HG03103 (cell line): ENCODE data around the gene LRCH1.
"Not testable (repeated sequence)": the region's sequence is repeated elsewhere in the genome, so short reads cannot be mapped to it uniquely, and the experiment has no call there.

ENCODE experiments used
- ATAC-seq: cut with Tn5 transposase; IDR thresholded peaks from one replicate; pipeline ENCODE4 v1.9.1; 2021; ENCODE audit warnings: low read depth; ENCODE audit not compliant: unreplicated experiment

The LRCH1 gene, protein sequence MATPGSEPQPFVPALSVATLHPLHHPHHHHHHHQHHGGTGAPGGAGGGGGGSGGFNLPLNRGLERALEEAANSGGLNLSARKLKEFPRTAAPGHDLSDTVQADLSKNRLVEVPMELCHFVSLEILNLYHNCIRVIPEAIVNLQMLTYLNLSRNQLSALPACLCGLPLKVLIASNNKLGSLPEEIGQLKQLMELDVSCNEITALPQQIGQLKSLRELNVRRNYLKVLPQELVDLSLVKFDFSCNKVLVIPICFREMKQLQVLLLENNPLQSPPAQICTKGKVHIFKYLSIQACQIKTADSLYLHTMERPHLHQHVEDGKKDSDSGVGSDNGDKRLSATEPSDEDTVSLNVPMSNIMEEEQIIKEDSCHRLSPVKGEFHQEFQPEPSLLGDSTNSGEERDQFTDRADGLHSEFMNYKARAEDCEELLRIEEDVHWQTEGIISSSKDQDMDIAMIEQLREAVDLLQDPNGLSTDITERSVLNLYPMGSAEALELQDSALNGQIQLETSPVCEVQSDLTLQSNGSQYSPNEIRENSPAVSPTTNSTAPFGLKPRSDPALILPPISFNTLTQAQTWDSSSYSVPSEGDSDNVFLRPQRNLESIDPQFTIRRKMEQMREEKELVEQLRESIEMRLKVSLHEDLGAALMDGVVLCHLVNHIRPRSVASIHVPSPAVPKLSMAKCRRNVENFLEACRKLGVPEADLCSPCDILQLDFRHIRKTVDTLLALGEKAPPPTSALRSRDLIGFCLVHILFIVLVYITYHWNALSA

DNA sequence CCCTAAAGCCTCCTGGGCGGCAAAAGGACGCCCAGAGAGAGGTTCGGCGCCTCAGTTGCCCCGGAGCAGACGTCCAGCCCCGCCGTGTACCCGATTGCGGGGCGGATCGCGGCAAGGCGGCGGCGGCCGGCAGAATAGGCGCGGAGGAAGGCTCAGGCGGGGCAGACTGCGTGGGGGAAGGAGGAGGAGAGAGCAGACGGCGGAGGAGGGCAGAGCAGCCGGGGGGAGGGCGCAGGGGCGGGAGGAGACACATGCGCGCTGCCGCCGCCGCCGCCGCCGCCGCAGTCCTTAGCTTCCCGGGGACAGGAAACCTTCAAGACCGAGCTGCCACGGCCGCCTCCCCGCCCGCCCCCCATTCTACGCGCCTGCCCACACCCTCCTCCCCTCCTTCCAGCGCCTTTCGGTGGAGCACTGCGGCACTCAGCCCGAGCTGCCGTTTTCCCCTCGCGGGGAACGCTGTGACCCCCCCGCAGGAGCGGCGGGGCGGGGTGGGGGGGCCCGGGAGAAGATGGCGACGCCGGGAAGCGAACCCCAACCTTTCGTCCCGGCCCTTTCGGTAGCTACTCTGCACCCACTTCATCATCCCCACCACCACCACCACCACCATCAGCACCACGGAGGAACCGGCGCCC, at the start of gene LRCH1:
Gene LRCH1 (plus strand): TSS at position 282 of the 632 bp plus-strand sequence. CDS start 227 bp downstream, at position 509.
- ATAC-seq: peak; percentile 50

DNA sequence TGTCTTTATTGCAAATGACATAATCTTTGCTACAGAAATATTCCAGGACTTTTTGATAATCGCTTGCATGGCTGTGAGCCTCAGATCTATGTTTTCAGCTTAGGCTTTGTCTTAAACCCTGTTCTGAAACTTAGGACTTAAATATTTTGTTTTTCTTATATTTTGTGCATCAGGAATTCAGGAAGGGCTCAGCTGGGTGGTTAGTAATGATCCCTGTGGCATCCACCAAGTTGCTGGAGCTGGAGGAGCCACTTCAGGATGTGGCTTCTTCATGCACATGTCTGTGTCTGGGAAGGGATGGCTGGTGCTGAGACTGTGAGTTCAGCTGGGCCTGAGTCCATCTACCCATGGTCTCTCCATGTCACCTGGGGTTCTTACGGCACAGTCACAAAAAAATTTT, 48.9 kb upstream of the LRCH1 start:
- no peak for ATAC-seq

DNA sequence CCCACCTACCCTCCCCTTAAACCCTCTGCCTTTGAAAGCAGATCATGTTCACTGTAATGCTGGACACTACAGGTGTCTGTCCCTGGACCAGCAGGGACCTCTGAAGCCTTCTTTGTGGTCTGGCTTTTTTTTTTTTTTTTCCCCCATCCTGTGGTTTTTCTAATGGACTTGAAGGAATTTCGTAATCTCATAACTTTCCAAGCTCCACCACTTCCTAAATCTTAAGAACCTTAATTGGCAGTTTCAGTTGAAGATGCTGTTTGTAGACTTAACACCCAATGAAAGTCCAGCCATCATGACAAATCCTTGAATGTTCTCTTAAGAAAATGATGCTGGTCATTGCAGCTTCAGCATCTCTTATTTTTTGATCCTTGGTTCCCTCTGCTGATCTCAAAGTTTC, 45.0 kb upstream of the LRCH1 start:
- ATAC-seq: no peak

DNA sequence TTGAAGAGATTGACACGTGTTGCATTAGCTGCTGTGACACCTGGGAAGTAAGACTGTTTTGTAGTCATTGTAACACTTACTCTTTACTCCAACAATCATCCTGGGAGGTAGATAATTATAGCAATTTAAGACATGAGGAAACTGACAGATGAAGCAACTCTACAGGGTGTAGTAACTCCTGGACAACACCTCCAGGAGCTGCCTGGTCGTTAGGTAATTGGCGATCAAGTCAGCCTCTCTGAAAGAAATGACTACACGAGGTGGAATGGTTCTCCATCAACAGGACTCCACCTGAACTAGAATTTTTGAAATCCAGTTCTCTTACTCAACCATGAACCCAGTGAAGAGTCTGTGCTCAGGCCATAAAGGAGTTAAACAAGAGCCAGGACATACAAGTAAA, 43.0 kb upstream of the LRCH1 start:
- no peak for ATAC-seq

GRCh38 chr13:46515803-46516202, 37.2 kb upstream of the LRCH1 start:
- no peak for ATAC-seq

DNA sequence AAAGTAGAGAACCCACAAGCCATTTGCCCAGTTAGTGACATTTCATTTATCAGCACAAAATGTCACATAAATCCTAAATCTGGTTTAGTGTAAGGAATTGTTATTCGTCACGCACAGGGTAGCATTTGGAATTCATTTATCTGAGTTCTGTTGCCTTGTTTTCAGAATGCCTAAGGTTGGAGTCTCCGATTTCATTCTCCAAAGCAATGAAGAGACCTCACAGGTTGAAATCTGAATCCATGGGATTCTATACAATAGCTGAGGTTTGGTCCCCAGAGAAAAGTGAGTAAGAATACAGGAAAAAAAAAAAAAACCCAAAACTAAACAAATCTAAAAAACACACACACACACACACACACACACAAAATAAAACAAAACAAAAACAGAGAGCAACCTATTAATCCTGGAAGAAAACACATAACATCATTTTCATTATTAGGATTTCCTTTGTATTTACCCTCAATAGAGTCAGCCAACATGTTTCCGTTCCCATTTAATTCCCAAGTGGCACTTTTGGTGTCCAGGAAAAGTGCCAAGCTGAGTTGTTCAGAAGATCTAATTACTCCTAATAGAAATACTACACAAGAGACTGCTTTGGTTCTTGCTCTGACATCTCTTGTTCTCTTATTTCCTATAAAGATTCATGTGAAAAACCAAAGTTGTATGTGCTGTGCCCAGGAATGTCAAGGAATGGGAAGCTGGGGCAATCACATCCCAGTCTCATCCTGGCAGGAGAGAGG, 36.2 kb upstream of the LRCH1 start:
- ATAC-seq: no peak

DNA sequence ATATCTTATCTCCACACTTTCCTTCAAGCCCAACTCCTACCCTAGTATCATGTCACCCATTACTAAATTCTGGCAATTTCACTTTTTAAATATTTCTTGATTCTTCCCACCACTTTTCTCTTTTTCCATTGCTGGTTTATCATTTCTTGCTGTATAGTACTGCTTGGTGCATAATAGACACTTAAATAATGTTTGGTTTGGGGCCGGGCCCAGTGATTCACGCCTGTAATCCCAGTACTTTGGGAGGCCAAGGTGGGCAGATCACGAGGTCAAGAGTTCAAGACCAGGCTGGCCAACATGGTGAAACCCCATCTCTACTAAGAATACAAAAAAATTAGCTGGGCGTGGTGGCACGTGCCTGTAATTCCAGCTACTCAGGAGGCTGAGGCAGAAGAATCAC, 35.2 kb upstream of the LRCH1 start:
- ATAC-seq: not testable (repeated sequence)

DNA sequence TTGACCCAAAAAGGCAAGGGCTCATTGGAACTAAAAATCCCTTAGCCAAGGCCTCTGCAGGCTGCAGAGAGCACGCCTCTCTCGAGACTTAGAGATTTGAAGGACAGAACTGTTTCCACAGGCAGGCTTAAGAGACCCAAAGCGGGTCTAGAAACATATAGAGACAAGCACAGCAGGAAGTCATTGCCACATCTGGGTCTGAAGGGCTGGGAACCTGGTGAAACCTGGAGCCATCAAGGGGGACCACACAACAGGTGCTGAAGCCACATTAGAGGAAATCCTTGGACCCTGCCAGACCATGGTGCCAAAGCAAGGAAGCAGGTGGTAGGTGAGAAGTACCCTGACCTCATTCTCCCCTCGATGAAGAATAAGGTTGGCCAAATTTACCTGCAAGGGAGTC, 33.8 kb upstream of the LRCH1 start:
- ATAC-seq: no peak

GRCh38 chr13:46520166-46520565, 32.8 kb upstream of the LRCH1 start:
- no peak for ATAC-seq

GRCh38 chr13:46521486-46521885, 31.5 kb upstream of the LRCH1 start:
- ATAC-seq: no peak

DNA sequence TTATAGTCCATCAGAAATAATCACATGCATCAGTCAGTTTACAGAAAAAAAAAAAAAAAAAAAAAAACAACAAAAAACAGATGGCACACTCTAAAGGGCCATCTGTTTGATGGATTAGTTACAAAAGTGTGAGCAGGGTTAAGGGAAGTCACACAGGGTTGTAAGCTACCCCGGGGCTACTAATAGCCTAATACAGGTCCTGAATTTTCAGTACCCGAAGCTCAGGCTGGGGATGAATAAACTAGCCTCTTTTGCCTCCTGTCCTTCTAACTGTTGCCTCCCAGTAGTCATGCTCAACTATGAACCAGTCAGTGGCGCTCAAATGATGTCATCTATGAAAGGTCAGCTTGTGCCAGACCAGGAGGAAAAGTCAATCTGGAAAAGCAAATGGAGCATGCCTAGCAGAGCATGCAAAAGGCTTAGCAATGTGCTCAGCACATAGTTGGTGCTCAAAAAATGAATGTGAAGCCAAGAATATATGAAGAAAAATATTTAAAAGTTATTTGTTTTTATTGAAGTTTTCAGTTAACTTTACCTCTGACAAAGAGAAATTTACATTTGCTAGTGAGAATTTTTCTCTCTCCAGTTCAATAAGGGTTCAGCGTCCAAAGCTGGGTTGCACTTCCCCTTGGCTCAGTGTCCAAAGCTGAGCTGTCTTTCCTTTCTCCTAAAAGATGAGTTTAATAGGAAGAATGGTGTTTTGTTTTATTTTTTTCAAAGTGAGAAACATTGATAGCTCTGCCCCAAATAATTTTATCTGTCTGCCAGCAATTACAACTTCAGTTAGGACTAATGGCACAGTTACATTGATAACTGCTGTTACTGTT, 30.8 kb upstream of the LRCH1 start:
- ATAC-seq: no peak

GRCh38 chr13:46522748-46523030, 30.3 kb upstream of the LRCH1 start:
- no peak for ATAC-seq

- ATAC-seq: no peak
Measured at GRCh38 chr13:46523972-46524752, 28.8 kb upstream of the LRCH1 start.

- no peak for ATAC-seq
Measured at GRCh38 chr13:46526100-46526735, 26.8 kb upstream of the LRCH1 start.

DNA sequence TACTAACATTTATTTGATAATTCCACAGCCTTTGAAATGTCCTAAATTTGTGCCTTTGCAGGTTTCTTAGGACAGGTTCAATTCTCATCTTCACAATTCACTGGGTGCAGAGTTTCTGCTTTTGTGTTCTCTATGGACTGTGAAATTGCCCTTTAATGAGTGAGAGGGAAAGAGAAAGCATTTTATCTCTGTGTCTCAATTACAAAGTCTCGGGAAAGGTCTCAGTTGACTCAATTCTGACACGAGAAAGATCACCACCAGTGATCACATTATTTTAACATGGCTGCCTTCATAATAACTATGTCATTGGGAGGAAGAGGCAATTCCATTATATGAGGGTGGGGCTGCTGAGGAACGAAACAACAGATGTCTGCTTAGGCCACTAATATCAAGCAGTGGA, 26.2 kb upstream of the LRCH1 start:
- no peak for ATAC-seq

- ATAC-seq: no peak
Measured at GRCh38 chr13:46527237-46527636, 25.7 kb upstream of the LRCH1 start.

- ATAC-seq: no peak
Measured at GRCh38 chr13:46529216-46529919, 23.6 kb upstream of the LRCH1 start.
